T47D (cell line): Measurements from ENCODE around the gene ATP5MC2.
A peak's percentile ranks its signal among the peaks of the same experiment; 100 is the strongest.
"Not testable (repeated sequence)": the region's sequence is repeated elsewhere in the genome, so short reads cannot be mapped to it uniquely, and the experiment has no call there.

Experiments used
- DNase-seq, 2 experiments: peaks; one replicate each; pipeline versions ENCODE4 v3.0.0 to v3.0.0-alpha.2; 2011 to 2012; ENCODE audit warnings: low read depth in 1 of 2, low spot score in 1 of 2
- JUND ChIP-seq: IDR thresholded peaks from 2 replicates; pipeline ENCODE4 v1.6.1; 2012; ENCODE audit warnings: low read depth
- in situ Hi-C: cut with HindIII; loops from 2 replicates; pipeline ENCODE4 v1.10.0; 2016; ENCODE audit warnings: low sequenced_read_pairs, low pct_unique_long_range_greater_than_20kb

Gene ATP5MC2

DNA sequence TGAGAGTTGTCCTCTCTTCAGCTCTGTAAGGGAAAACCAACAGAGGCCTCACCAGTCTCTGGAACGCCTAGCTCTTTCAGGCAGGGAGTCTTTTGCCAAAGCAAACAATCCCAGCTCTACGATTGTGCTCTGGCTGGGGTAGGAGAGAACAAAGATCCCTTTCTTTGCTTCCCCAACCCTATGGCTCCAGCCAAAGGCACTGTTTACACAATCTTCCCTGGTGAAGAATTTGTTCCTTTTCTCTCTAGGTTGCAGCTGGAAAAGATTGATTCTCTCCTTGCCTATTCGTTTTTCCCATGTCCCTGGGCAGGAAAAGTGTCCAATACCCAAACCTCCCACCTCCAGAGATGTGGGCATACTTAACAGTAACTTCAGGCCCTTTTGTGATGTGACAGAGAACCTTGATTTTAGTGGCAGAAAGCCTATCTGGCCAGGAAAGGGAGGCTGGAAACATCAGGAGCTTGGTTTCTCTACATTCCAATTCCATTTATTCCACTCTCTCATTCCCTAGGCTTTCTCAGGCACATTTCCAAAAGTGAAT is 16.8 kb downstream of the ATP5MC2 start:
- in situ Hi-C loops = no loop called here
- no peak for TF ChIP-seq JUND
- peak; percentile 28 to 92 for DNase-seq

DNA sequence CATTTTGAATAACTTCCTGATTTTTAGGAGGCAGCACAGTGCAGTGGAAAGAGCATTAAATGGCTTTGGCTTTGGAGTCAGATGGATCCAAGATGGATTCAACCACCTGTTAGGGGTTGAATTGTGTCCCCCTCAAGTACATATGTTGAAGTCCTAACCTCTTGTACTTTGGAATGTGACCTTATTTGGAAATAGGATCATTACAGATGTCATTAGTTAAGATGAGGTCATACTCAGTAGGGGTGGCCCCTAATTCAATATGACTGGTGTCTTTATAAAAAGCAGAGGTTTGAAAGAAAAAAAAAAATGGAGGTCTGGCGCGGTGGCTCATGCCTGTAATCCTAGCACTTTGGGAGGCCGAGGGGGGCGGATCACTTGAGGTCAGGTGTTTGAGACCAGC is 18.8 kb downstream of the ATP5MC2 start:
- in situ Hi-C loops = no loop called here
- DNase-seq = no peak
- TF ChIP-seq JUND = no peak

DNA sequence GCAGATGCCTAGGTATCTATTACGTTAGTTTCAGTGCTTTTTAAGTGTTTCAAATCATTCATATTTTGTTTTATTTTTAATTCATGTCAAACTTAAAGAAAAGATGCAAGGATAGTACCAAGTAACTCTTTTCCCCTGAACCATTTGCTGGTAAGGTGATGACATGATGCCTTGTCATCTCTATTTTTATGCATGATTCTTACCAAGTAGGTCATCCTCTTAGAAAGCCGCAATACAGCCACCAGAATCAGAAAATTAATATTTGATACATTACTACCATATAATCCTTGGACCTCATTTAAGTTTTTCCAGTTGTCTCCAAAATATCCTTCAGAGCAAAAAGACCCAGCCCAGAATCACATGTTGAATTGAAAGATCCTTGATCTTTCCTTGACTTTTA is 22.3 kb downstream of the ATP5MC2 start:
- no peak for TF ChIP-seq JUND
- no peak for DNase-seq
- in situ Hi-C loops = no loop called here

DNA sequence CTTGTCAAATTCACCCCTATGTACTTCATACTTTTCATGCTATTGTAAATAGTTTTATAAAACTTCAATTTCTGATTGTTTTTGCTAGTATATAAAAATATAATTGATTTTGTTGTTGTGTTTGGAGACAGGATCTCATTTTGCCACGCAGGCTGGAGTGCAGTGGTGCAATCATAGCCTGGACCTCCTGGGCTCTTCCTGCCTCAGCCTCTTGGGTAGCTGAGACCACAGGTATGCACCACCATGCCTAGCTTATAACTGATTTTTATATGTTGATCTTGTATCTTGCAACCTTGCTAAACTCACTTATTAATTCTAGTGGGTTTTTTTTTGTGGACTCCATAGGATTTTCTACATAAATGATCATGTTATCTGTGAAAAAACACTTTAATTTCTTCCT is 23.5 kb downstream of the ATP5MC2 start:
- TF ChIP-seq JUND = no peak
- in situ Hi-C loops = no loop called here
- no peak for DNase-seq

DNA sequence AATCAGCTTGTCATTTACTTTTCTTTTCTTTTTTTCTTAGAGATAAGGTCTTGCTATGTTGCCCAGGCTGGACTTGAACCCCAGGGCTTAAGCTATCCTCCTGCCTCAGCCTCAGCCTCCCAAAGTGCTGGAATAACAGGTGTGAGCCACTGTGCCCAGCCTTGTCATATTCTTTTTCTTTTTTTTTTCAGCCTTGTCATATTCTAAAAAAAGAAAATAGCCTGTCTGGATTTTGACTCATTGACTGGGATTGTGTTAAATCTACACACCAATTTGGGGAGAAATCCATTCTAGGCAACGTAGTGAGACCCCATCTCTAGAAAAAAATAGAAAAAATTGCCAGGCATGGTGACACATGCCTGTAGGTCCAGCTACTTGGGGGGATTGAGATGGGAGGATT is 24.1 kb downstream of the ATP5MC2 start:
- no peak for TF ChIP-seq JUND
- no peak for DNase-seq
- in situ Hi-C loops = no loop called here

DNA sequence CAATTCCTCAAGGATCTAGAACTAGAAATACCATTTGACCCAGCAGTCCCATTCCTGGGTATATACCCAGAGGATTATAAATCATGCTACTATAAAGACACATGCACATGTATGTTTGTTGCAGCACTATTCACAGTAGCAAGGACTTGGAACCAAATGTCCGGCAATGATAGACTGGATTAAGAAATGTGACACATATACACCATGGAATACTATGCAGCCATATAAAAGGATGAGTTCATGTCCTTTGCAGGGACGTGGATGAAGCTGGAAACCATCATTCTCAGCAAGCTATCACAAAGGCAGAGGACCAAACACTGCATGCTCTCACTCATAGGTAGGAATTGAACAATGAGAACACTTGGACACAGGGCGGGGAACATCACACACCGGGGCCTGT is 29.6 kb downstream of the ATP5MC2 start:
- DNase-seq, in situ Hi-C loops: not testable (repeated sequence)

DNA sequence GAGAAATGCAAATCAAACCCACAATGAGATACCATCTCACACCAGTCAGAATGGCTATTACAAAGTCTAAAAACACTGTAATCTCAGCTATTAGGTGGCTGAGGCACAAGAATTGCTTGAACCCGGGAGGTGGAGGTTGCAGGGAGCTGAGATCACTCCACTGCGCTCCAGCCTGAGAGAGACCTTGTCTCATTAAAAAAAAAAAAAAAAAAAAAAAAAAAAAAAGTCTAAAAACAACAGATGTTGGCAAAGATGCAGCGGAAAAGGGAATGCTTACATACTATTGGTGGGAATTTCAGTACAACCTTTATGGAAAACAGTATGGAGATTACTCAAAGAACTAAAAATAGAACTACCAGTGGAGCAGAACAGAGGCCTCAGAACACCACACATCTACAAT is 30.7 kb downstream of the ATP5MC2 start:
- in situ Hi-C loops = no loop called here
- no peak for DNase-seq
- no peak for TF ChIP-seq JUND

DNA sequence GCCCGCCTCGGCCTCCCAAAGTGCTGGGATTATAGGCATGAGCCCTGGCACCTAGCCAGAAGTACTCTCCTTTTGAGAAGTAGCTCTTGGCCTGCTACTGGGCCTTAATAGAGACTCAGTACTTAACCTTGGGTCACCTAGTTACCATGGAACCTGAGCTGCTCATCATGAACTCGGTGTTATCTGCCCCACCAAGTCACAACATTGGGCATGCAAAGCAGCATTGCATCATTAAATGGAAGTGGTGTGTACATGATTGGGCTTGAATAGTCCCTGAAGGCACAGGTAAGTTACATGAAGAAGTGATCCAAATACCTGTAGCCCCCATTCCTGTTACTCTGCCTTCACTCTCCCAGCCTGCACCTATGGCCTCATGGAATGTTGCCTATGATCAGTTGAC is 31.8 kb downstream of the ATP5MC2 start:
- no peak for DNase-seq
- no peak for TF ChIP-seq JUND
- in situ Hi-C loops = no loop called here

DNA sequence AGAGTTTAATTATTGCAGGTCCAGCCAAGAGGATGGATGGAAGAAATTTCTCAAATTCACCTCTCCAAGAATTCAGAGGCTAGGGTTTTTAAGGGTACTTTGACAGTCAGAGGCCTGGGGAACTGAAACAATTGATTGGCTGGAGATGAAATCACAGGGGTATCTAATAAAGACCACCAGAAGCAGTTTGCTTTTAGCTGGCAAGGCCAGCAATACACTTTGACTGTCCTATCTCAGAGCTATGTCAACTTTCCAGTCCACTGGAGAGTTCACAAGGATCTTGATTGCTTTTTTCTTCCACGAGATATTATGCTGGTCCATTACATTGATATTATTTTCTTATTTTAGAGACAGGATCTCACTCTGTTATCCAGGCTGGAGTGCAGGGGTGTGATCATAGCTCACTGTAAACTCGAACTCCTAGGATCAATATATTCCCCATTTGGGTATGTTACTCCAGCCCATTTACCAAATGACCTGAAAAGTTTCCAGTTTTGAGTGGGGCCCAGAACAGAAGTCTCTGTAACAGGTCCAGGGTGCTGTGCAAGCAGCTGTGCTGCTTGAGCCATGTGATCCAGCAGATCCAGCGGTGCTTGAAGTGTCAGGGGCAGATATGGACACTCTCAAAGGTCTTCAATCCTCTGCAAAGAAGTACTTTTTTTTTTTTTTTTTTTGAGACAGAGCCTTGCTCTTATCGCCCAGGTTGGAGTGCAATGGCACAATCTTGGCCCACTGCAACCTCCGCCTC is 32.5 kb downstream of the ATP5MC2 start:
- no peak for DNase-seq
- in situ Hi-C loops = no loop called here
- TF ChIP-seq JUND = no peak

DNA sequence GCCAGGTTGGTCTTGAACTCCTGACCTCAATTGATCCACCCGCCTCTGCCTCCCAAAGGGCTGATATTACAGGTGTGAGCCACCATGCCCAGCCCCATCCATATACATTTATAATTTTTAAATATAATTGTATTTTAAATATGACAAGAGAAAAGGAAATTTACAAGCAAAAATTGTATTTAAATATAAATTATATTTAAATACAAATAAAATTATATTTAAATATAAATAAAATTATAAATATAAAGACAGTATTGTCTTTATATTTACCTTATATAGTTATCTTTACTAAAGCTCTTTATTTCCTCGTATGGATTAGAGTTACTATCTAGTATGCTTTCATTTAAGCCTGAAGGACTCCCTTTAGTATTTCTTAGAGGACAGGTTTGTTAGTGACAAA is 37.8 kb downstream of the ATP5MC2 start:
- no peak for TF ChIP-seq JUND
- in situ Hi-C loops = no loop called here
- no peak for DNase-seq

DNA sequence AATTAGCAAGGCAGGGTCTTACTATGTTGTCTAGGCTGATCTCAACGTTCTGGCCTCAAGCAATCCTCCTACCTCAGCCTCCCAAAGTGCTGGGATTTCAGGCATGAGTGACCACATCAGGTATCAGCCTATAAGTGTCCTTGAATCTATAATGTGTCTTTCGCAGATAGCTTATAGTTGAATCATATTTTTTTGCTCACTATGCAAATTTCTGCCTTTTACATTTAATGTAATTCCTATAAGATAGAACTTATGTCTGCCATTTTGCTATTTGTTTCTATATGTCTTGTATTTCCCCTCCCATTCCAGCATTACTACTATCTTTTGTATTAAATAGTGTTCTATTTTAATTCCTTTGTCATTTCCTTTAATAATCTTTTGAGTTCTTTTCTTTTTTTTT is 39.2 kb downstream of the ATP5MC2 start:
- no peak for TF ChIP-seq JUND
- in situ Hi-C loops = no loop called here

DNA sequence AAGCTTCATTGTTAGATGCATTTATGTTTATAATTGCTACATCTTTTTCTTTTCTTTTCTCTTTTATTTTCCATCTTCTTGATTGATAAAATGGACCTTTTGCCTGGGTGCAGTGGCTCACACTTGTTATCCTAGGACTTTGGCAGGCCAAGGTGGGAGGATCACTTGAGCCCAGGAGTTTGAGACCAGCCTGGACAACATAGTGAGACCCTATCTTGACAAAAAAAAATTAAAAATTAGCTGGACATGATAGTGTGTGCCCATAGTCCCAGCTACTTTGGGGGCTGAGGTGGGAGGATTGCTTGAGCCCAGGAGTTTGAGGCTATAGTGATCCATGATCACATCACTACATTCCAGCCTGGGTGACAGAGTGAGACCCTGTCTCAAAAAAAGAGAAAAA is 40.2 kb downstream of the ATP5MC2 start:
- DNase-seq, in situ Hi-C loops: not testable (repeated sequence)

More for the DNA sequence above, 39.2 kb downstream of the ATP5MC2 start:
- no peak for DNase-seq

DNA sequence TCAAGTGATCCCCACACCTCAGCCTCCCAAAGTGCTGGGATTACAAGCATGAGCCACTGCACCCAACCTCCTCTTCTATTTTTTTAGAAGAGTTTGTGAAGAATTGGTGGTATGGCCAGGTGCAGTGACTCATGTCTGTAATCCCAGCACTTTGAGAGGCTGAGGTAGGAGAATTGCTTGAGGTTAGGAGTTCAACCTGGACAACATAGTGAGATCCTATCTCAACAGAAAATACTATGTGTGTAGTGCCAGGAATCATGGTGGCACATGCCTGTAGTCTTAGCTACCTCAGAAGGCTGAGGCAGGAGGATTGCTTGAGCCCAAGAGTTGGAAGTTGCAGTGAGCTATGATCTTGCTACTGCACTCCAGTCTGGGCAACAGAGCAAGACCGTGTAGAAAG is 44.2 kb downstream of the ATP5MC2 start:
- TF ChIP-seq JUND = no peak
- in situ Hi-C loops = no loop called here
- DNase-seq = no peak

DNA sequence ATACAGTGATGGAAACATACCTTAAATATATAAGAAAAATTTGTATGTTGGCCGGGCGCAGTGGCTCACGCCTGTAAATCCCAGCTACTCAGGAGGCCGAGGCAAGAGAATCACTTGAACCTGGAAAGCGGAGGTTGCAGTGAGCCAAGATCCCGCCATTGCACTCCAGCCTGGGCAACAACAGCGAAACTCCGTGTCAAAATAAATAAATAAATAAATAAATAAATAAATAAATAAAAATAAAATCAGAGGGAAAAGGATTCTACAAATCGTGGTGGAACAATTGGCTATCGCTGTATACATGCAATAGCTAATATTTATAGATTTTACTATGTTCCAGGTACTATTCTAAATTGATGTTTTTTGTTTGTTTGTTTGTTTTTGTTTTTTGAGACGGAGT is 48.0 kb downstream of the ATP5MC2 start:
- no peak for DNase-seq
- no peak for TF ChIP-seq JUND
- in situ Hi-C loops = no loop called here
